GM12878 (cell line): ENCODE data around the gene NPW. TPM values are rescaled to one million over a fixed set of nuclear protein-coding genes. Genes with fewer than 3 reads are reported as not detected.

ENCODE experiments used
- ATAC-seq: fragments of 200-7000 bp; cut with Tn5 transposase; 3 replicates; pipeline ENCODE4 v1.9.1; 2020; ENCODE audit warnings: mild to moderate bottlenecking, moderate library complexity
- BruUV-seq: library from RNA; stranded (reverse); fragments of 400-500 nt; replicated peaks from 2 replicates; lab custom pipeline; 2021; lab: Mats Ljungman, UMichigan
- CTCF ChIA-PET: fragments of 300-600 bp; sonication (Branson Sonifier 250); formaldehyde crosslinking; extraction: SDS; loops from one replicate; lab custom pipeline; 2021; ENCODE audit warnings: inconsistent platforms; lab: Yijun Ruan, JAX
- POLR2A ChIA-PET: fragments of 350-600 bp; formaldehyde crosslinking; extraction: SDS; loops from one replicate; lab custom pipeline; 2021; ENCODE audit warnings: inconsistent platforms; lab: Charles Lee
- RAD21 ChIA-PET: fragments of 300-600 bp; sonication (Branson Sonifier 250); formaldehyde crosslinking; loops from one replicate; lab custom pipeline; 2023; ENCODE audit warnings: antibody characterized with exemption; ENCODE audit not compliant: unreplicated experiment; lab: Charles Lee
- SMC1A ChIA-PET: fragments of 300-600 bp; sonication (Branson Sonifier 250); formaldehyde crosslinking; loops from one replicate; lab custom pipeline; 2023; ENCODE audit not compliant: unreplicated experiment, uncharacterized antibody; lab: Charles Lee
- DNase-seq: peaks from one replicate; pipeline ENCODE4 v3.0.0-alpha.2; 2011; ENCODE audit warnings: low read depth, low spot score
- FAIRE-seq: peaks from 3 replicates; lab custom pipeline; 2011; peaks lifted over from hg19 to GRCh38; lab: Jason Lieb, UNC
- H2AFZ ChIP-seq: 2 replicates; pipeline ENCODE4 v1.6.0; 2011; ENCODE audit warnings: low read depth, low read length, control low read depth; ENCODE audit not compliant: control insufficient read depth
- H3K27ac ChIP-seq: 2 replicates; pipeline ENCODE4 v1.5.1; 2011; ENCODE audit warnings: control low read depth; ENCODE audit not compliant: control insufficient read depth, insufficient read depth
- H3K27me3 ChIP-seq, 2 experiments: replicated peaks in 1 of 2; 2 replicates each; pipeline versions ENCODE4 v1.6.0 to v1.6.1; 2011; ENCODE audit warnings: low read length in 1 of 2; ENCODE audit not compliant: control insufficient read depth in 2 of 2, insufficient read depth in 2 of 2
- H3K36me3 ChIP-seq, 2 experiments: 2 replicates each; pipeline ENCODE4 v1.5.1; 2011; ENCODE audit warnings: low read length in 1 of 2; ENCODE audit not compliant: control insufficient read depth in 2 of 2, insufficient read depth in 2 of 2
- H3K4me1 ChIP-seq: 2 replicates; pipeline ENCODE4 v1.6.1; 2011; ENCODE audit warnings: mild to moderate bottlenecking, low read length, moderate library complexity, mixed read lengths; ENCODE audit not compliant: control insufficient read depth, insufficient read depth
- H3K4me2 ChIP-seq: 2 replicates; pipeline ENCODE4 v1.6.0; 2011; ENCODE audit warnings: control low read depth; ENCODE audit not compliant: control insufficient read depth, insufficient read depth
- H3K4me3 ChIP-seq: fragments of 200-600 bp; sonication (generic); 2 replicates; pipeline ENCODE4 v1.5.1; 2016
- H3K79me2 ChIP-seq: 2 replicates; pipeline ENCODE4 v1.6.0; 2011; ENCODE audit warnings: low read length; ENCODE audit not compliant: control insufficient read depth, insufficient read depth
- H3K9ac ChIP-seq: 2 replicates; pipeline ENCODE4 v1.8.0; 2011; ENCODE audit warnings: low read length, control low read depth, mixed read lengths; ENCODE audit not compliant: control insufficient read depth, insufficient read depth
- H3K9me3 ChIP-seq: replicated peaks from 3 replicates; pipeline ENCODE4 v1.5.1; 2011; ENCODE audit warnings: mild to moderate bottlenecking, low read length; ENCODE audit not compliant: control insufficient read depth, insufficient read depth
- H4K20me1 ChIP-seq: 2 replicates; pipeline ENCODE4 v1.6.0; 2011; ENCODE audit not compliant: control insufficient read depth, insufficient read depth
- BMI1 ChIP-seq: fragments of 450-650 bp; IDR thresholded peaks from 2 replicates; pipeline ENCODE4 v1.6.1; 2016; ENCODE audit warnings: mild to moderate bottlenecking, moderate library complexity, borderline replicate concordance
- MEF2A ChIP-seq: IDR thresholded peaks from 2 replicates; pipeline ENCODE4 v1.6.1; 2011; ENCODE audit warnings: low read depth, mild to moderate bottlenecking, low read length, moderate library complexity; ENCODE audit not compliant: insufficient read depth
- MYC ChIP-seq: IDR thresholded peaks from 2 replicates; pipeline ENCODE4 v1.6.1; 2011; ENCODE audit warnings: mild to moderate bottlenecking, low read length, moderate library complexity, inconsistent platforms; ENCODE audit not compliant: insufficient read depth, insufficient replicate concordance, insufficient read length, severe bottlenecking
- PAX5 ChIP-seq: IDR thresholded peaks from 2 replicates; pipeline ENCODE4 v1.6.1; 2011; ENCODE audit warnings: low read depth, low read length, borderline replicate concordance
- POLR2A ChIP-seq: IDR thresholded peaks from 2 replicates; pipeline ENCODE4 v1.6.1; 2011; ENCODE audit warnings: low read depth, mild to moderate bottlenecking, low read length
- SMAD5 ChIP-seq: IDR thresholded peaks from 2 replicates; pipeline ENCODE4 v1.6.1; 2016; ENCODE audit warnings: antibody characterized with exemption, low read depth
- SRF ChIP-seq, 2 experiments: IDR thresholded peaks; 2 replicates each; pipeline ENCODE4 v1.6.1; 2011; ENCODE audit warnings: low read depth in 2 of 2, low read length in 2 of 2, mild to moderate bottlenecking in 1 of 2, moderate library complexity in 1 of 2
- ZNF217 ChIP-seq: fragments of 450-650 bp; IDR thresholded peaks from 2 replicates; pipeline ENCODE4 v1.6.1; 2017; ENCODE audit warnings: antibody characterized with exemption, mild to moderate bottlenecking
- WGBS: methylation state at CpG from one replicate; pipeline ENCODE4 v1.1.6; 2016; ENCODE audit warnings: low lambda C conversion rate; ENCODE audit not compliant: insufficient replicate concordance, insufficient coverage; ENCODE audit errors: missing lambda C conversion rate; 5-methylcytosine and 5-hydroxymethylcytosine counted together
- in situ Hi-C: fragments of 300-500 bp; cut with MboI; formaldehyde crosslinking; loops from 9 replicates; pipeline ENCODE4 v1.14.3; 2018; ENCODE audit warnings: mixed read lengths
- intact Hi-C: fragments of 100-400 bp; cut with micrococcal nuclease; formaldehyde crosslinking; loops from one replicate; pipeline ENCODE4 v1.14.2; 2022; ENCODE audit not compliant: unreplicated experiment
- polyA plus RNA-seq, 11 experiments: library from polyadenylated mRNA; depleted of rRNA in 4 of 11; unstranded in 6 of 11; stranded (reverse) in 5 of 11; fragments of >200 nt; fragmentation: Nextera tagmentation in 4 of 11; fragmentation: Illumina TruSeq in 1 of 11; extraction: Ambion mirVana in 4 of 11; extraction: Trizol in 1 of 11; gene quantifications; 1 replicate in 1 of 11; 2 replicates in 10 of 11; pipeline versions ENCODE4 v1.2.1 to v1.2.3, GENCODE V29; 2011 to 2016; ENCODE audit warnings: inconsistent platforms in 2 of 11, missing spikeins in 2 of 11, low read depth in 1 of 11
- total RNA-seq, 4 experiments: library from RNA; depleted of rRNA in 3 of 4; stranded (reverse); fragments of >200 nt in 3 of 4; fragmentation: Illumina TruSeq in 1 of 4; extraction: Trizol in 1 of 4; gene quantifications; 2 replicates each; pipeline versions ENCODE4 v1.2.1 to v1.2.3, GENCODE V29; 2013 to 2021
- TF ChIP-seq, protein P1 (sequence below): fragments of 450-650 bp; IDR thresholded peaks from 2 replicates; pipeline ENCODE4 v1.6.1; 2017; ENCODE audit warnings: mild to moderate bottlenecking, moderate library complexity
- TF ChIP-seq, protein P2 (sequence below): fragments of 450-650 bp; IDR thresholded peaks from 2 replicates; pipeline ENCODE4 v1.6.1; 2017; ENCODE audit warnings: antibody characterized with exemption, mild to moderate bottlenecking, moderate library complexity

The NPW gene
- total and polyA plus RNA-seq, 10 of the 15 experiments (the other 5 are each of a cell fraction or from before 2014, with no cell fraction given), result 0.23 to 2.5 (median 0.98) TPM; not detected in 4

DNA sequence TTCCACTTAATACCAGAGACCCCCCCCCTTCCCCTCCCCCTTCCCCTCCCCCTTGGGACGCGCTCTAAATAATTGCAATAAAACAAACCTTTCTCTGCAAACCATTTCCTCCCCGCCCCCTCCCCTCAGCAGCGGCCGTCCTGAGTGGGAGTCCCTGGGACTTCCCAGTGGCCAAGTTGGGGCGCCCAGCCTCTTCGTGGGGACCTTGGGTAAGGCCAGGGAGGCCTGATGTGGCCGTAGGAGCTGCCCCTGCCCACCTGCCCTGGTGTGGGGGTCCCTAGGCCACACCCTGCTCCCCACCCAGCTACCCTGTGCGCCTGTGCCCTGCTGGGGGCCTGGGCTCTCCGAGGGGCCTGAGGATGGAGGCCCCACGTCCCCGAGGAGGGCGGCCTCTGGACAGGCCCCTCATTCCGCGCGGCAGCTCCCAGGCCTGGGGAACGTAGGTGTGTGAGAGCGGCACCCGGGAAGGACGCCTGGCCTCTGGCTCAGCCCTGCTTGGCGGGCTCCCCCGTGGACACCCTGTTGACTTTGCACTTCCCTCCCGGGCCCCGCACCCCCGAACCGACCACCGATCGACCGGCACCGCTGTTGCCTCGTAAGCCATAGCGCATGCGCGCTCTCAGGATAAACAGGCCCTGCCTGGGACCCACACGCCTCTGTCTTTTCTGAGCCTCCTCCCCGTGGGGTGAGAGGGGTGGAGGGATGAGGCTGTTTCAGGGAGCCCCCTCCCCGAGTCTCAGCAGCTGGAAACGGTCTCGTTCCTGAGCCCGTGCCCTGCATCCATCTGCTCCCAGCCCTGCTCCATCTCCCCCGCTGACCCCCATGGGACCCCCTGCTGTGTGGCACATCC is 19.0 kb downstream of the NPW start:
- POLR2A ChIA-PET, result interaction anchor here (1.5 kb wide), 1 partner anchor 9 kb away, joined by 3 read pairs; the partner anchor contains the start of genes NTHL1 and TSC2
- TF ChIP-seq BMI1 (no peak), ZNF217 (no peak), MEF2A (no peak), PAX5 (no peak), POLR2A (no peak), MYC (no peak), SRF (IDR thresholded peaks at IDR 0.05; ENCODE audit: low read depth in 2 of 2, low read length in 2 of 2) (no peak), SMAD5 (no peak)
- TF ChIP-seq, protein P1, sequence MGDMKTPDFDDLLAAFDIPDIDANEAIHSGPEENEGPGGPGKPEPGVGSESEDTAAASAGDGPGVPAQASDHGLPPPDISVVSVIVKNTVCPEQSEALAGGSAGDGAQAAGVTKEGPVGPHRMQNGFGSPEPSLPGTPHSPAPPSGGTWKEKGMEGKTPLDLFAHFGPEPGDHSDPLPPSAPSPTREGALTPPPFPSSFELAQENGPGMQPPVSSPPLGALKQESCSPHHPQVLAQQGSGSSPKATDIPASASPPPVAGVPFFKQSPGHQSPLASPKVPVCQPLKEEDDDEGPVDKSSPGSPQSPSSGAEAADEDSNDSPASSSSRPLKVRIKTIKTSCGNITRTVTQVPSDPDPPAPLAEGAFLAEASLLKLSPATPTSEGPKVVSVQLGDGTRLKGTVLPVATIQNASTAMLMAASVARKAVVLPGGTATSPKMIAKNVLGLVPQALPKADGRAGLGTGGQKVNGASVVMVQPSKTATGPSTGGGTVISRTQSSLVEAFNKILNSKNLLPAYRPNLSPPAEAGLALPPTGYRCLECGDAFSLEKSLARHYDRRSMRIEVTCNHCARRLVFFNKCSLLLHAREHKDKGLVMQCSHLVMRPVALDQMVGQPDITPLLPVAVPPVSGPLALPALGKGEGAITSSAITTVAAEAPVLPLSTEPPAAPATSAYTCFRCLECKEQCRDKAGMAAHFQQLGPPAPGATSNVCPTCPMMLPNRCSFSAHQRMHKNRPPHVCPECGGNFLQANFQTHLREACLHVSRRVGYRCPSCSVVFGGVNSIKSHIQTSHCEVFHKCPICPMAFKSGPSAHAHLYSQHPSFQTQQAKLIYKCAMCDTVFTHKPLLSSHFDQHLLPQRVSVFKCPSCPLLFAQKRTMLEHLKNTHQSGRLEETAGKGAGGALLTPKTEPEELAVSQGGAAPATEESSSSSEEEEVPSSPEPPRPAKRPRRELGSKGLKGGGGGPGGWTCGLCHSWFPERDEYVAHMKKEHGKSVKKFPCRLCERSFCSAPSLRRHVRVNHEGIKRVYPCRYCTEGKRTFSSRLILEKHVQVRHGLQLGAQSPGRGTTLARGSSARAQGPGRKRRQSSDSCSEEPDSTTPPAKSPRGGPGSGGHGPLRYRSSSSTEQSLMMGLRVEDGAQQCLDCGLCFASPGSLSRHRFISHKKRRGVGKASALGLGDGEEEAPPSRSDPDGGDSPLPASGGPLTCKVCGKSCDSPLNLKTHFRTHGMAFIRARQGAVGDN, result no peak
- TF ChIP-seq, protein P2, sequence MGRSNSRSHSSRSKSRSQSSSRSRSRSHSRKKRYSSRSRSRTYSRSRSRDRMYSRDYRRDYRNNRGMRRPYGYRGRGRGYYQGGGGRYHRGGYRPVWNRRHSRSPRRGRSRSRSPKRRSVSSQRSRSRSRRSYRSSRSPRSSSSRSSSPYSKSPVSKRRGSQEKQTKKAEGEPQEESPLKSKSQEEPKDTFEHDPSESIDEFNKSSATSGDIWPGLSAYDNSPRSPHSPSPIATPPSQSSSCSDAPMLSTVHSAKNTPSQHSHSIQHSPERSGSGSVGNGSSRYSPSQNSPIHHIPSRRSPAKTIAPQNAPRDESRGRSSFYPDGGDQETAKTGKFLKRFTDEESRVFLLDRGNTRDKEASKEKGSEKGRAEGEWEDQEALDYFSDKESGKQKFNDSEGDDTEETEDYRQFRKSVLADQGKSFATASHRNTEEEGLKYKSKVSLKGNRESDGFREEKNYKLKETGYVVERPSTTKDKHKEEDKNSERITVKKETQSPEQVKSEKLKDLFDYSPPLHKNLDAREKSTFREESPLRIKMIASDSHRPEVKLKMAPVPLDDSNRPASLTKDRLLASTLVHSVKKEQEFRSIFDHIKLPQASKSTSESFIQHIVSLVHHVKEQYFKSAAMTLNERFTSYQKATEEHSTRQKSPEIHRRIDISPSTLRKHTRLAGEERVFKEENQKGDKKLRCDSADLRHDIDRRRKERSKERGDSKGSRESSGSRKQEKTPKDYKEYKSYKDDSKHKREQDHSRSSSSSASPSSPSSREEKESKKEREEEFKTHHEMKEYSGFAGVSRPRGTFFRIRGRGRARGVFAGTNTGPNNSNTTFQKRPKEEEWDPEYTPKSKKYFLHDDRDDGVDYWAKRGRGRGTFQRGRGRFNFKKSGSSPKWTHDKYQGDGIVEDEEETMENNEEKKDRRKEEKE, result no peak

More for the DNA sequence above, 19.0 kb downstream of the NPW start:
- H3K9ac ChIP-seq, result no peak overlapping the region
- intact Hi-C loops, result no loop called here
- ChIA-PET CTCF (interaction anchor here (0.8 kb wide), 1 partner anchor 102 kb away, joined by 3 read pairs; no protein-coding TSS in a partner anchor), RAD21 (no interaction called here), SMC1A (no interaction called here)
- FAIRE-seq (no peak), ATAC-seq (no peak), DNase-seq (no peak)
- no peak overlapping the region for H3K4me3 ChIP-seq
- peaks cover 6% of the 10 kb centered on the region for H3K4me1 ChIP-seq
- BruUV-seq, result no TSS peak
- H3K4me2 ChIP-seq, result no peak overlapping the region
- no peaks in the 10 kb centered on the region for H3K27me3 ChIP-seq
- no peaks in the 10 kb centered on the region for H4K20me1 ChIP-seq
- 69% methylated on average over 41 of the region's 41 CpGs for WGBS
- H3K9me3 ChIP-seq, result no peaks in the 10 kb centered on the region
- no peak overlapping the region for H2AFZ ChIP-seq
- no peak overlapping the region for H3K27ac ChIP-seq
- no peaks in the 10 kb centered on the region; a peak in 1 of 4 replicates for H3K36me3 ChIP-seq
- H3K79me2 ChIP-seq, result no peaks in the 10 kb centered on the region
- in situ Hi-C loops, result no loop called here
